ENCODE measurements around the gene SEMA6B.

Gene SEMA6B

GRCh38 chr19:4580961-4581665 lies 21.6 kb upstream of the SEMA6B start:
- TF ChIP-seq CTCF (IDR thresholded peaks at IDR 0.05), result no peak

- no peak for TF ChIP-seq CTCF (IDR thresholded peaks at IDR 0.05)
Observed at GRCh38 chr19:4580021-4580901, 20.8 kb upstream of the SEMA6B start.

GRCh38 chr19:4579389-4579788 lies 19.9 kb upstream of the SEMA6B start:
- TF ChIP-seq CTCF (IDR thresholded peaks at IDR 0.05), result no peak

- TF ChIP-seq CTCF (IDR thresholded peaks at IDR 0.05), result no peak
Observed at GRCh38 chr19:4578552-4579248, 19.2 kb upstream of the SEMA6B start.

- TF ChIP-seq CTCF (IDR thresholded peaks at IDR 0.05), result no peak
Observed at GRCh38 chr19:4577020-4577782, 17.7 kb upstream of the SEMA6B start.

- TF ChIP-seq CTCF (IDR thresholded peaks at IDR 0.05), result peak; percentile 67
Observed at GRCh38 chr19:4576016-4576933, 16.8 kb upstream of the SEMA6B start.
